Natural killer cell (primary cell): Measurements from ENCODE around the gene CCDC85C. TPM values are rescaled to one million over a fixed set of nuclear protein-coding genes. Genes with fewer than 3 reads are reported as not detected.

Source experiments
- ATAC-seq, 3 donors: fragments of 150-1000 bp in 2 of 3; fragments of 200-7000 bp in 1 of 3; cut with Tn5 transposase; 1 replicate in 1 of 3; 2 replicates in 2 of 3; pipeline ENCODE4 v1.10.0; 2021; ENCODE audit warnings: mild to moderate bottlenecking in 2 of 3, moderate library complexity in 2 of 3
- DNase-seq, 2 donors: peaks; one replicate each; pipeline versions ENCODE4 v3.0.0 to v3.0.0-alpha.2; 2013 to 2021; ENCODE audit warnings: mixed read lengths in 1 of 2
- H3K27ac ChIP-seq: one replicate; pipeline ENCODE4 v1.5.1; 2013; ENCODE audit warnings: mild to moderate bottlenecking, low read length
- H3K27me3 ChIP-seq: one replicate; pipeline ENCODE4 v1.6.1; 2013; ENCODE audit warnings: low read length; ENCODE audit not compliant: control insufficient read depth, insufficient read depth
- H3K36me3 ChIP-seq: one replicate; pipeline ENCODE4 v1.6.1; 2013; ENCODE audit warnings: low read length; ENCODE audit not compliant: control insufficient read depth, insufficient read depth
- H3K4me1 ChIP-seq: one replicate; pipeline ENCODE4 v1.6.1; 2013; ENCODE audit warnings: low read length; ENCODE audit not compliant: control insufficient read depth, insufficient read depth
- H3K4me3 ChIP-seq: one replicate; pipeline ENCODE4 v1.5.1; 2013; ENCODE audit warnings: low read length
- H3K9me3 ChIP-seq: one replicate; pipeline ENCODE4 v1.6.1; 2013; ENCODE audit warnings: low read length; ENCODE audit not compliant: control insufficient read depth, insufficient read depth
- H3K27ac Mint-ChIP-seq, 2 donors: one replicate each; pipeline ENCODE4 v1.8.0; 2022; ENCODE audit warnings: mild to moderate bottlenecking in 2 of 2, mixed read lengths in 2 of 2, moderate library complexity in 1 of 2
- H3K27me3 Mint-ChIP-seq, 2 donors: one replicate each; pipeline ENCODE4 v1.8.0; 2022; ENCODE audit warnings: low read depth in 2 of 2, mixed read lengths in 2 of 2
- H3K36me3 Mint-ChIP-seq: one replicate; pipeline ENCODE4 v1.8.0; 2022; ENCODE audit warnings: mixed read lengths
- H3K4me1 Mint-ChIP-seq, 2 donors: one replicate each; pipeline ENCODE4 v1.8.0; 2022; ENCODE audit warnings: mixed read lengths in 2 of 2
- H3K4me3 Mint-ChIP-seq: one replicate; pipeline ENCODE4 v1.8.0; 2022; ENCODE audit warnings: mild to moderate bottlenecking, moderate library complexity, mixed read lengths
- H3K9me3 Mint-ChIP-seq, 2 donors: one replicate each; pipeline ENCODE4 v1.8.0; 2022; ENCODE audit warnings: mixed read lengths in 2 of 2
- CTCF ChIP-seq: fragments of 200-600 bp; IDR thresholded peaks from one replicate; pipeline ENCODE4 v1.8.0; 2022; ENCODE audit warnings: antibody characterized with exemption
- WGBS: methylation state at CpG from one replicate; pipeline ENCODE4 v1.1.7; 2013; ENCODE audit warnings: missing lambda C conversion rate; ENCODE audit not compliant: insufficient coverage; 5-methylcytosine and 5-hydroxymethylcytosine counted together
- intact Hi-C: fragments of 100-400 bp; cut with micrococcal nuclease; formaldehyde crosslinking; loops from one replicate; pipeline ENCODE4 v1.14.2; 2022
- total RNA-seq, 4 donors: library from RNA; stranded (reverse); fragments of 120-200 nt in 1 of 4; gene quantifications; one replicate each; pipeline versions ENCODE4 v1.2.3 to v1.2.4, GENCODE V29; 2013 to 2022

Gene CCDC85C
- total RNA-seq, 3 donors from 2014 or later (not counting 1 experiment from before 2014, with no cell fraction given) = 0.73 to 4.3 (median 2.8) TPM

- H3K4me1 Mint-ChIP-seq = no peaks in the 10 kb centered on the region
- H3K27ac Mint-ChIP-seq = no peak overlapping the region
- Histone ChIP-seq H3K4me3 (no peak overlapping the region), H3K36me3 (no peaks in the 10 kb centered on the region), H3K27ac (no peak overlapping the region), H3K27me3 (peaks cover 6% of the 10 kb centered on the region), H3K4me1 (no peaks in the 10 kb centered on the region), H3K9me3 (no peaks in the 10 kb centered on the region)
- 92% methylated on average over 7 of the region's 7 CpGs for WGBS
- H3K36me3 Mint-ChIP-seq = no peaks in the 10 kb centered on the region
- peaks cover 16 to 17% of the 10 kb centered on the region in 2 donors for H3K27me3 Mint-ChIP-seq
- TF ChIP-seq CTCF = no peak
- no peak for ATAC-seq
- H3K9me3 Mint-ChIP-seq = no peaks in the 10 kb centered on the region
- intact Hi-C loops = no loop called here
- H3K4me3 Mint-ChIP-seq = no peak overlapping the region
- DNase-seq = no peak
Measured at GRCh38 chr14:99647411-99647810, 43.4 kb upstream of the CCDC85C start.

GRCh38 chr14:99645545-99646505 is 41.8 kb upstream of the CCDC85C start:
- Histone ChIP-seq H3K4me1 (no peaks in the 10 kb centered on the region), H3K27me3 (peaks cover 6% of the 10 kb centered on the region), H3K36me3 (no peaks in the 10 kb centered on the region), H3K4me3 (no peak overlapping the region), H3K27ac (no peak overlapping the region), H3K9me3 (no peaks in the 10 kb centered on the region)
- Mint-ChIP-seq H3K27me3 (peaks cover 15 to 17% of the 10 kb centered on the region in 2 donors), H3K36me3 (no peaks in the 10 kb centered on the region), H3K4me1 (no peaks in the 10 kb centered on the region), H3K9me3 (no peaks in the 10 kb centered on the region), H3K27ac (no peak overlapping the region), H3K4me3 (peak overlapping the region; percentile 31)
- intact Hi-C loops = no loop called here
- TF ChIP-seq CTCF = no peak
- 49% methylated on average over 32 of the region's 32 CpGs for WGBS
- DNase-seq (no peak), ATAC-seq (no peak)

GRCh38 chr14:99644723-99645544 is 40.9 kb upstream of the CCDC85C start, which contains the start of gene HHIPL1:
TSS of gene HHIPL1 (plus strand) at chr14:99645129. CDS start at chr14:99645208, 79 bp downstream.
- H3K4me3 Mint-ChIP-seq = peak within 1 kb of the TSS; percentile 31
- no peak within 1 kb of the TSS for H3K27ac ChIP-seq
- no peaks in the 10 kb centered on the region for H3K9me3 ChIP-seq
- no peaks in the 10 kb centered on the region for H3K4me1 ChIP-seq
- no peak within 1 kb of the TSS for H3K27ac Mint-ChIP-seq
- intact Hi-C loops = no loop called here
- no peaks in the 10 kb centered on the region for H3K36me3 ChIP-seq
- ATAC-seq (no peak), DNase-seq (no peak)
- peaks cover 6% of the 10 kb centered on the region for H3K27me3 ChIP-seq
- no peaks in the 10 kb centered on the region for H3K4me1 Mint-ChIP-seq
- peaks cover 15 to 17% of the 10 kb centered on the region in 2 donors for H3K27me3 Mint-ChIP-seq
- no peaks in the 10 kb centered on the region for H3K9me3 Mint-ChIP-seq
- no peak for TF ChIP-seq CTCF
- no peak within 1 kb of the TSS for H3K4me3 ChIP-seq
- whole genome bisulfite sequencing = 8% methylated on average over 91 of the region's 91 CpGs
- no peaks in the 10 kb centered on the region for H3K36me3 Mint-ChIP-seq
